ENCODE data around the gene MDGA2.
"Not testable (repeated sequence)": the region's sequence is repeated elsewhere in the genome, so short reads cannot be mapped to it uniquely, and the experiment has no call there.

MDGA2 gene

GRCh38 chr14:47660158-47660557 lies 15.2 kb downstream of the MDGA2 start:
- no peak overlapping the region for H3K4me3 Mint-ChIP-seq

GRCh38 chr14:47658041-47658440 lies 17.4 kb downstream of the MDGA2 start:
- no peaks in the 10 kb centered on the region for H3K4me1 Mint-ChIP-seq (ENCODE audit: low read depth)
- H3K4me3 Mint-ChIP-seq, result no peak overlapping the region
- no peaks in the 10 kb centered on the region for H3K27me3 Mint-ChIP-seq
- H3K9me3 Mint-ChIP-seq (ENCODE audit: low read depth), result no peaks in the 10 kb centered on the region
- H3K27ac Mint-ChIP-seq, result no peak overlapping the region
- H3K36me3 Mint-ChIP-seq, result no peaks in the 10 kb centered on the region

More at GRCh38 chr14:47660158-47660557, 15.2 kb downstream of the MDGA2 start:
- H3K9me3 Mint-ChIP-seq (ENCODE audit: low read depth), result no peaks in the 10 kb centered on the region
- no peak overlapping the region for H3K27ac Mint-ChIP-seq
- H3K36me3 Mint-ChIP-seq, result no peaks in the 10 kb centered on the region
- H3K4me1 Mint-ChIP-seq (ENCODE audit: low read depth), result no peaks in the 10 kb centered on the region
- H3K27me3 Mint-ChIP-seq, result no peaks in the 10 kb centered on the region

- Mint-ChIP-seq H3K27ac (no peak overlapping the region), H3K36me3 (no peaks in the 10 kb centered on the region), H3K9me3 (ENCODE audit: low read depth) (no peaks in the 10 kb centered on the region), H3K27me3 (no peaks in the 10 kb centered on the region), H3K4me3 (no peak overlapping the region), H3K4me1 (ENCODE audit: low read depth) (no peaks in the 10 kb centered on the region)
Measured at GRCh38 chr14:47657143-47657542, 18.3 kb downstream of the MDGA2 start.

- H3K27me3 Mint-ChIP-seq, result no peaks in the 10 kb centered on the region
- H3K4me3 Mint-ChIP-seq, result no peak overlapping the region
- no peaks in the 10 kb centered on the region for H3K36me3 Mint-ChIP-seq
- H3K9me3 Mint-ChIP-seq (ENCODE audit: low read depth), result peaks cover 6% of the 10 kb centered on the region
- no peaks in the 10 kb centered on the region for H3K4me1 Mint-ChIP-seq (ENCODE audit: low read depth)
- no peak overlapping the region for H3K27ac Mint-ChIP-seq
Measured at GRCh38 chr14:47651337-47651736, 24.1 kb downstream of the MDGA2 start.

GRCh38 chr14:47637753-47638152 lies 37.7 kb downstream of the MDGA2 start:
- Mint-ChIP-seq H3K27me3 (no peaks in the 10 kb centered on the region), H3K27ac (no peak overlapping the region), H3K4me1 (ENCODE audit: low read depth) (no peaks in the 10 kb centered on the region), H3K9me3 (ENCODE audit: low read depth) (peaks cover 8% of the 10 kb centered on the region), H3K4me3 (no peak overlapping the region), H3K36me3 (no peaks in the 10 kb centered on the region)

- Mint-ChIP-seq H3K27ac (no peak overlapping the region), H3K27me3 (no peaks in the 10 kb centered on the region), H3K4me1 (ENCODE audit: low read depth) (no peaks in the 10 kb centered on the region), H3K9me3 (ENCODE audit: low read depth) (peaks cover 11% of the 10 kb centered on the region), H3K4me3 (no peak overlapping the region), H3K36me3 (no peaks in the 10 kb centered on the region)
Measured at GRCh38 chr14:47626151-47627035, 49.0 kb downstream of the MDGA2 start.

- H3K4me3 Mint-ChIP-seq; H3K27me3 Mint-ChIP-seq; H3K36me3 Mint-ChIP-seq; H3K4me1 Mint-ChIP-seq (ENCODE audit: low read depth); H3K9me3 Mint-ChIP-seq (ENCODE audit: low read depth); H3K27ac Mint-ChIP-seq: not testable (repeated sequence)
Measured at GRCh38 chr14:47624126-47624525, 51.3 kb downstream of the MDGA2 start.

- Mint-ChIP-seq H3K4me1 (ENCODE audit: low read depth) (no peaks in the 10 kb centered on the region), H3K27me3 (no peaks in the 10 kb centered on the region), H3K27ac (no peak overlapping the region), H3K9me3 (ENCODE audit: low read depth) (peaks cover 3% of the 10 kb centered on the region), H3K36me3 (no peaks in the 10 kb centered on the region), H3K4me3 (no peak overlapping the region)
Measured at GRCh38 chr14:47619392-47619791, 56.0 kb downstream of the MDGA2 start.

- Mint-ChIP-seq H3K27ac (no peak overlapping the region), H3K27me3 (no peaks in the 10 kb centered on the region), H3K36me3 (no peaks in the 10 kb centered on the region), H3K9me3 (ENCODE audit: low read depth) (peaks cover 17% of the 10 kb centered on the region), H3K4me3 (no peak overlapping the region), H3K4me1 (ENCODE audit: low read depth) (no peaks in the 10 kb centered on the region)
Measured at GRCh38 chr14:47606566-47606965, 68.8 kb downstream of the MDGA2 start.

GRCh38 chr14:47596860-47597259 lies 78.5 kb downstream of the MDGA2 start:
- peaks cover 13% of the 10 kb centered on the region for H3K9me3 Mint-ChIP-seq (ENCODE audit: low read depth)

GRCh38 chr14:47596232-47596631 lies 79.2 kb downstream of the MDGA2 start:
- H3K36me3 Mint-ChIP-seq, result no peaks in the 10 kb centered on the region
- H3K27ac Mint-ChIP-seq, result no peak overlapping the region
- H3K4me1 Mint-ChIP-seq (ENCODE audit: low read depth), result no peaks in the 10 kb centered on the region
- H3K9me3 Mint-ChIP-seq (ENCODE audit: low read depth), result peaks cover 18% of the 10 kb centered on the region
- no peaks in the 10 kb centered on the region for H3K27me3 Mint-ChIP-seq
- H3K4me3 Mint-ChIP-seq, result no peak overlapping the region

More at GRCh38 chr14:47596860-47597259, 78.5 kb downstream of the MDGA2 start:
- no peaks in the 10 kb centered on the region for H3K36me3 Mint-ChIP-seq
- H3K4me3 Mint-ChIP-seq, result no peak overlapping the region
- H3K4me1 Mint-ChIP-seq (ENCODE audit: low read depth), result no peaks in the 10 kb centered on the region
- H3K27ac Mint-ChIP-seq, result no peak overlapping the region
- no peaks in the 10 kb centered on the region for H3K27me3 Mint-ChIP-seq

GRCh38 chr14:47595552-47595951 lies 79.9 kb downstream of the MDGA2 start:
- no peaks in the 10 kb centered on the region for H3K4me1 Mint-ChIP-seq (ENCODE audit: low read depth)
- H3K9me3 Mint-ChIP-seq (ENCODE audit: low read depth), result peaks cover 20% of the 10 kb centered on the region
- no peaks in the 10 kb centered on the region for H3K36me3 Mint-ChIP-seq
- H3K27me3 Mint-ChIP-seq, result no peaks in the 10 kb centered on the region
- H3K27ac Mint-ChIP-seq, result no peak overlapping the region
- no peak overlapping the region for H3K4me3 Mint-ChIP-seq

GRCh38 chr14:47590767-47591495 lies 84.5 kb downstream of the MDGA2 start:
- no peak overlapping the region for H3K4me3 Mint-ChIP-seq
- H3K9me3 Mint-ChIP-seq (ENCODE audit: low read depth), result peaks cover 27% of the 10 kb centered on the region
- H3K27ac Mint-ChIP-seq, result no peak overlapping the region
- H3K27me3 Mint-ChIP-seq, result no peaks in the 10 kb centered on the region
- no peaks in the 10 kb centered on the region for H3K36me3 Mint-ChIP-seq
- H3K4me1 Mint-ChIP-seq (ENCODE audit: low read depth), result no peaks in the 10 kb centered on the region

GRCh38 chr14:47585447-47585846 lies 90.0 kb downstream of the MDGA2 start:
- H3K4me1 Mint-ChIP-seq (ENCODE audit: low read depth), result no peaks in the 10 kb centered on the region
- H3K9me3 Mint-ChIP-seq (ENCODE audit: low read depth), result peaks cover 16% of the 10 kb centered on the region
- H3K4me3 Mint-ChIP-seq, result no peak overlapping the region
- no peaks in the 10 kb centered on the region for H3K36me3 Mint-ChIP-seq
- no peak overlapping the region for H3K27ac Mint-ChIP-seq
- no peaks in the 10 kb centered on the region for H3K27me3 Mint-ChIP-seq

- no peak overlapping the region for H3K27ac Mint-ChIP-seq
- H3K9me3 Mint-ChIP-seq (ENCODE audit: low read depth), result peaks cover 5% of the 10 kb centered on the region
- no peaks in the 10 kb centered on the region for H3K4me1 Mint-ChIP-seq (ENCODE audit: low read depth)
- H3K4me3 Mint-ChIP-seq, result no peak overlapping the region
- no peaks in the 10 kb centered on the region for H3K36me3 Mint-ChIP-seq
- no peaks in the 10 kb centered on the region for H3K27me3 Mint-ChIP-seq
Measured at GRCh38 chr14:47567273-47567672, 108.1 kb downstream of the MDGA2 start.

Measured in activated naive CD8-positive, alpha-beta T cell (primary cell).